Spinal cord (tissue), 10 donors: ENCODE results near the gene PRF1. TPM values are rescaled to one million over a fixed set of nuclear protein-coding genes. Genes with fewer than 3 reads are reported as not detected.
"Not testable (repeated sequence)": the region's sequence is repeated elsewhere in the genome, so short reads cannot be mapped to it uniquely, and the experiment has no call there.

Source experiments
- DNase-seq, 6 donors: peaks; one replicate each; pipeline versions ENCODE4 v3.0.0 to v3.0.0-alpha.2; 2013 to 2015; ENCODE audit warnings: low spot score in 6 of 6, low read depth in 4 of 6
- H3K27ac ChIP-seq: one replicate; pipeline ENCODE4 v1.5.1; 2013; ENCODE audit warnings: low read depth, low read length, control low read depth
- H3K27me3 ChIP-seq: one replicate; pipeline ENCODE4 v1.6.1; 2013; ENCODE audit warnings: low read length; ENCODE audit not compliant: control insufficient read depth, insufficient read depth
- H3K36me3 ChIP-seq: one replicate; pipeline ENCODE4 v1.6.1; 2013; ENCODE audit warnings: low read length; ENCODE audit not compliant: control insufficient read depth, insufficient read depth
- H3K4me1 ChIP-seq: one replicate; pipeline ENCODE4 v1.6.1; 2013; ENCODE audit warnings: low read length; ENCODE audit not compliant: control insufficient read depth, insufficient read depth
- H3K4me3 ChIP-seq: one replicate; pipeline ENCODE4 v1.5.1; 2013; ENCODE audit warnings: low read depth, low read length, control low read depth
- H3K9me3 ChIP-seq: one replicate; pipeline ENCODE4 v1.6.1; 2013; ENCODE audit warnings: low read length; ENCODE audit not compliant: control insufficient read depth, insufficient read depth
- WGBS: methylation state at CpG from one replicate; pipeline ENCODE4 v1.1.5; 2013; ENCODE audit warnings: missing lambda C conversion rate; ENCODE audit not compliant: insufficient coverage; 5-methylcytosine and 5-hydroxymethylcytosine counted together
- polyA plus RNA-seq, 2 donors: library from polyadenylated mRNA; unstranded; fragments of 120-200 nt; gene quantifications; one replicate each; pipeline ENCODE4 v1.2.1, GENCODE V29; 2013; ENCODE audit not compliant: insufficient read length in 2 of 2
- total RNA-seq, 2 donors: library from RNA; depleted of rRNA in 1 of 2; stranded (reverse); fragments of 120-200 nt in 1 of 2; fragments of >200 nt in 1 of 2; gene quantifications; one replicate each; pipeline versions ENCODE4 v1.2.3 to v1.2.4, GENCODE V29; 2013 to 2014
- donor health status: healthy.

The PRF1 gene
- total and polyA plus RNA-seq, 4 donors = 0.16 to 0.44 (median 0.39) TPM

DNA sequence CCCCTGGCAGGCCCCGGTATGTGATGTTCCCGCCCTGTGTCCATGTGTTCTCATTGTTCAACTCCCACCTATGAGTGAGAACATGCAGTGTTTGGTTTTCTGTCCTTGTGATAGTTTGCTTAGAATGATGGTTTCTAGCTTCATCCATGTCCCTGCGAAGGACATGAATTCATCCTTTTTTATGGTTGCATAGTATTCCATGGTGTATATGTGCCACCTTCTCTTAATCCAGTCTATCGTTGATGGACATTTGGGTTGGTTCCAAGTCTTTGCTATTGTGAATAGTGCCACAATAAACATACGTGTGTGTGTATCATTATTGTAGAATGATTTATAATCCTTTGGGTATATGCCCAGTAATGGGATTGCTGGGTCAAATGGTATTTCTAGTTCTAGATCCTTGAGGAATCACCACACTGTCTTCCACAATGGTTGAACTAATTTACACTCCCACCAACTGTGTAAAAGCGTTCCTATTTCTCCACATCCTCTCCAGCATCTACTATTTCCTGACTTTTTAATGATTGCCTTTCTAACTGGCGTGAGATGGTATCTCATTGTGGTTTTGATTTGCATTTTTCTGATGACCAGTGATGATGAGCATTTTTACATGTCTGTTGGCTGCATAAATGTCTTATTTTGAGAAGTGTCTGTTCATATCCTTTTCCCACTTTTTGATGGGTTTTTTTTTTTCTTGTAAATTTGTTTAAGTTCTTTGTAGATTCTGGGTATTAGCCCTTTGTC, 37.3 kb upstream of the PRF1 start:
- H3K9me3 ChIP-seq, H3K27ac ChIP-seq, DNase-seq, H3K27me3 ChIP-seq, H3K4me3 ChIP-seq, H3K4me1 ChIP-seq, H3K36me3 ChIP-seq: not testable (repeated sequence)
- no CpG with 5 or more reads among the region's 7 CpGs for WGBS

DNA sequence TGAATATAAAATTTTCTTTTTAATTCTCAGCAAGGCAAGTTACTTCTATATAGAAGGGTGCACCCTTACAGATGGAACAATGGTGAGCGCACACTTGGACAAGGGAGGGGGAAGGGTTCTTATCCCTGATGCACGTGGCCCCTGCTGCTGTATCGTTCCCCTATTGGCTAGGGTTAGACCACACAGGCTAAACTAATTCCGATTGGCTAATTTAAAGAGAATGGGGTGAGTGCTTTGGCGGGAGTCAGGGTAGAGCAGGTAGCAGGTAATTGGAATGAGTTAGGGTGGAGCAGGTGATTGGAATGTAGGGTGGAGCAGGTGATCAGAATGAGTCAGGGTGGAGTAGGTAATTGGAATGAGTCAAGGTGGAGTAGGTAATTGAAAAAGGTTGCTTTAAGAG, 32.0 kb upstream of the PRF1 start:
- not testable (repeated sequence) for DNase-seq, H3K4me3 ChIP-seq, H3K9me3 ChIP-seq, H3K27ac ChIP-seq, H3K4me1 ChIP-seq, H3K27me3 ChIP-seq, H3K36me3 ChIP-seq
- 75% methylated on average over 5 of the region's 5 CpGs for WGBS

DNA sequence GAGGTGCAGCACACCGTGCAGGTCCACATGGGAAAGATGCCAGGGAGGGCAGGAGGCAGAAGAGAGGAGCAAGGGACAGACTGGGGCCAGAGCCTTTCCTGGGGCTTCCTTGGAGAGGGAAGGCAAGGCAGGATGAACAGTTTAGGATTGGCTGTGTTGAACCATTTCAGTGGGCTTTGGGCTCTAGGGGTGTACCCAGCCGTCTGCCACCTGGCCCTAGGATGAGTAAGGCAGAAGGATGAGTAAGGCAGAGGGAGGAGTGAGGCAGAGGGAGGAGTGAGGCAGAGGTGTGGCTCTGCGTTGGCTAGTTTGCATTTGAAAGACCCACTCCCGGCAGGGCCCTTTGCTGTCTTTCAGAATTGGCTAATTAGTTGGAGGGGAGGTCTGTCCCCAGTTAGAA, 31.5 kb upstream of the PRF1 start:
- H3K36me3 ChIP-seq = no peaks in the 10 kb centered on the region
- no peaks in the 10 kb centered on the region for H3K9me3 ChIP-seq
- DNase-seq = no peak
- H3K4me1 ChIP-seq = no peaks in the 10 kb centered on the region
- WGBS = 31% methylated on average over 4 of the region's 4 CpGs
- H3K27ac ChIP-seq = no peak overlapping the region
- no peak overlapping the region for H3K4me3 ChIP-seq
- H3K27me3 ChIP-seq = no peaks in the 10 kb centered on the region

DNA sequence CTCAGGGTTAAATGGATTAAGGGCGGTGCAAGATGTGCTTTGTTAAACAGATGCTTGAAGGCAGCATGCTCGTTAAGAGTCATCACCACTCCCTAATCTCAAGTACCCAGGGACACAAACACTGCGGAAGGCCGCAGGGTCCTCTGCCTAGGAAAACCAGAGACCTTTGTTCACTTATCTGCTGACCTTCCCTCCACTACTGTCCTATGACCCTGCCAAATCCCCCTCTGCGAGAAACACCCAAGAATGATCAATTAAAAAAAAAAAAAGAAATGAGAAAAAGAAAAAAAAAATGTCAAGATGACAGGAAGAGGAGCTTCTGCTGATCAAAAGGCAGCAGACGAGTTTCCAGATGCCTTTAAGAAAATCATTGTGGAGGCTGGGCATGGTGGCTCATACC, 29.2 kb upstream of the PRF1 start:
- not testable (repeated sequence) for H3K4me3 ChIP-seq, H3K9me3 ChIP-seq, DNase-seq, H3K27ac ChIP-seq, H3K36me3 ChIP-seq, H3K4me1 ChIP-seq, H3K27me3 ChIP-seq
- 70% methylated on average over 1 of the region's 6 CpGs for WGBS

DNA sequence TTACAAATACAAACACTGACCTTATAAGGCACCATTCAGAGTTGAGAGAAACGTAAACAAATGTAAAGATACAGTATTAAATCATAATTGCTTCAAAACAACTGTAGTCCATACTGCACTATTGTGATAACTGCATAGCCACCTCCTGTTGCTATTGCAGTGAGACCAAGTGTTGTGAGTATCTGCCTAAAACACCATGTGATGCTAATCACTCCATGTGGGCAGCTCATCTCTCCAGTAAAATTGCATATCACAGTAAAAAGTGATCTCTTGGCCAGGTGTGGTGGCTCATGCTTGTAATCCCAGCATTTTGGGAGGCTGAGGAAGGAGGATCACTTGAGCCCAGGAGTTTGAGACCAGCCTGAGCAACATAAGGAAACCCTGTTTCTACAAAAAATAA, 26.8 kb upstream of the PRF1 start:
- no peak overlapping the region for H3K4me3 ChIP-seq
- no peak overlapping the region for H3K27ac ChIP-seq
- no CpG with 5 or more reads among the region's 1 CpG for WGBS
- no peaks in the 10 kb centered on the region for H3K27me3 ChIP-seq
- no peaks in the 10 kb centered on the region for H3K4me1 ChIP-seq
- peaks cover 3% of the 10 kb centered on the region for H3K9me3 ChIP-seq
- no peaks in the 10 kb centered on the region for H3K36me3 ChIP-seq
- no peak for DNase-seq

DNA sequence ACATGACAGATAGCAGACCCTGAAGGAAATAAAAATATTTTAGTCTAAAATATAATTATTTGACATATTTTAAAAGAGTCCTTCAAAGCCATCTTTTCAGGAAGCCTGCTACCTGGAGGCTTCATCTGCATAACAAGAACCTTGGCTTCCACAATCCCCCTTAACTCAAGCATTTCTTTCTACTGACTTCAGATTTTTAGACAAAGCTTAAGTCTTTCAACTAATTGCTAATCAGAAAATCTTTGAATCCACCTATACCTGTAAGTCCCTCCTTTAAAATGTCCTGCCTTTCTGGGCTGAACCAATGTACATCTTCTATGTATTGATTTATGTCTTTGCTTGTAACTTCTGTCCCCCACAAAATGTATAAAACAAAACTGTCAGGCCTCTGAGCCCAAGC, 23.5 kb upstream of the PRF1 start:
- no peak for DNase-seq
- Histone ChIP-seq H3K36me3 (no peaks in the 10 kb centered on the region), H3K27me3 (no peaks in the 10 kb centered on the region), H3K27ac (no peak overlapping the region), H3K4me1 (no peaks in the 10 kb centered on the region), H3K9me3 (peaks cover 4% of the 10 kb centered on the region), H3K4me3 (no peak overlapping the region)

DNA sequence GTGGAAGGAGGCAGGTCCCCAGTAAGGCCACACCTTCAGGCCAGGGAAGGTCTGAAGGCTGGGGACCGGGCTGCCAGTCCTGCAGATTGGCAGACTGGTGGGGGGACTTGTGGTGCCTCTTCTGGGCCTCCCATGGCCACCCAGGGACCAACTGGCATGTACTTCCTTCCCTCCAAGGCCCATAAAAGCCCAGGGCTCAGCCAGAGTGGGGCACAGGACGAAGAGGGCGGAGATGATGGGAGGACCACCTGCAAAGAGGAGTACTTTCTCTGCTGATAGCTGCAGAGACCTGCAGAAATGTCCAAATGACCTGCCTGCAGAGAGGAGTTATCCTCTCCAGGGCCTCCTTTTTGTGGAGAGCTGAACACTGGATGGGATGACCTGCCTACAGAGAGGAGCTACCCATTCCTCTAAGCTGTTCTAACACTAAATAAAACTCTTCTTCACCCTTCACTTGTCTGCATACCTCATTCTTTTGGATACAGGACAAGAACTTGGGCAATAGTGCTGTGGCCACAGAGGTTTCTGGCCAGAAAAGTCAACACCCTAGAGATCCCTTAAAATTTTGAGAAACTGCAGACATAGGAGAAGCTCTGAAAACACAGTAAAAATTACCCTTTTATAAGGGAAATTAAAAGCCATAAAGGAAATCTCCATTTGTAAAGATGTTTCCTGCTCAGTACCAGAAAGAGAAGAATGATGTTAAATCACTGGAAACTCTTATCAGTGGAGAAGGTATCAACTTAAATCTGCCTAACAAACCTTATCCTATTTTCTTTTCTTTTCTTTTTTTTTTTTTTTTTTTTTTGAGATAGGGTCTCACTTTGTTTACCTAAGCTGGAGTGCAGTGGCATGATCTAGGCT, 20.7 kb upstream of the PRF1 start:
- Histone ChIP-seq H3K36me3 (no peaks in the 10 kb centered on the region), H3K27me3 (no peaks in the 10 kb centered on the region), H3K9me3 (peaks cover 4% of the 10 kb centered on the region), H3K4me3 (no peak overlapping the region), H3K4me1 (no peaks in the 10 kb centered on the region), H3K27ac (no peak overlapping the region)
- WGBS = 95% methylated on average over 3 of the region's 3 CpGs
- no peak for DNase-seq

DNA sequence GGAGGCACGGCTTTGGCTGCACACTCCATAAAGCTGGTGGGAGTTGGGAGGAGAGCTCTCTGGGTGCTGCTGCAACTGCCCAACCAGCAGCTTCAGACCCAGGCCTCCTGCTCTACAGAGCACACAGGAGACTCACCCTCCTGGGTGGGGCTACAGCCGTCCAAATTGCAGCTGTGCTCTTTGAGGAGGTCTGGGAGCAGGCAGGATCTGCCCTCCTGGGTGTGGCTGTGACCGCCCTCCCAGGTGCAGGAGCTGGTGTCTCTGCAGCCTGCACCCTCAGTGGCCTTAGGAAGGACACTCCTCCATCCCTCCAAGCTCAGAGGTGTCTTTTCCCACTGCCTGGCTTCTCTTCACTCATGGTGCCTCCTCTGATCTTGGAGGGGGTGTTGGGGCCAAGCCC, 20.0 kb upstream of the PRF1 start:
- no peak for DNase-seq
- Histone ChIP-seq H3K36me3 (no peaks in the 10 kb centered on the region), H3K4me3 (no peak overlapping the region), H3K4me1 (no peaks in the 10 kb centered on the region), H3K27me3 (no peaks in the 10 kb centered on the region), H3K27ac (no peak overlapping the region), H3K9me3 (peaks cover 1% of the 10 kb centered on the region)
- WGBS = 90% methylated on average over 2 of the region's 3 CpGs

DNA sequence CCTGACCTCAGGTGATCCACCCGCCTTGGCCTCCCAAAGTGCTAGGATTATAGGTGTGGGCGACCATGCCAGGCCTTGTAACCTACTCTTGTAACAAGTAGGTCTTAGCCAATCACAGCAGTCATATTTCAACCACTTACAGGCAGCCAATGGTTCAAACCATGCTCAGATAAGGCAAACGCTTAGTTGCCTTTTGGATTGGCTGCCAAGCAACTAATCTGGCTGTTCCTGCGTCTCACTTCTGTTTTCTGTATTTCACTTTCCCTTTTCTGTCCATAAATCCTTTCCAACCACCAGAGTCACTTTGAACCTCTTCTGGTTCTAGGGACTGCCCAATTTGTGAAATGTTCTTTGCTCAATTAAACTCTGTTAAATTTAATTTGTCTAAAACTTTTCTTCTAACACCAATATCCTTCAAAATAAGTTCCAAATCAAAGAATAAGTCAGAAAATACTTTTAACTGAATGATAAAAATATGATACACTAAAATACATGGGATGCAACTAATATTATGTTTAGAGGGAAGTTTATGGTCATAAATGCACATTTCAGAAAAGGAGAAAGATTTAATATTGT, 19.1 kb upstream of the PRF1 start:
- Histone ChIP-seq H3K27ac (no peak overlapping the region), H3K36me3 (no peaks in the 10 kb centered on the region), H3K4me3 (no peak overlapping the region), H3K4me1 (no peaks in the 10 kb centered on the region), H3K27me3 (no peaks in the 10 kb centered on the region), H3K9me3 (peaks cover 1% of the 10 kb centered on the region)
- WGBS = 84% methylated on average over 4 of the region's 4 CpGs
- DNase-seq = no peak

DNA sequence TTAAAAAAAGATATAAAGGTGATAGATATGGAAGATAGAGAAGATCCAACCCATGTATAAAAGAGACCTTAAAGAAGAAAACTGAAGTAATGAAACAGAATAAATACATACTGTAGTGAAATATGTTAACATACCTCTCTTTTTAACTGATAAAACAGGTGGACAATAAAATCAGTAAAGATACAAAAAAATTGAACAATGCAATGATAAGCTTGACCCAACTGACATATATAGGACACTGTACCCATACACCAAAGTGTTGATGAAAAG, 17.4 kb upstream of the PRF1 start:
- Histone ChIP-seq H3K9me3 (peaks cover 1% of the 10 kb centered on the region), H3K36me3 (no peaks in the 10 kb centered on the region), H3K4me1 (no peaks in the 10 kb centered on the region), H3K27ac (no peak overlapping the region), H3K27me3 (no peaks in the 10 kb centered on the region), H3K4me3 (no peak overlapping the region)
- no peak for DNase-seq
